ENCODE data around the gene FOSL2. TPM values are rescaled to one million over a fixed set of nuclear protein-coding genes. Genes with fewer than 3 reads are reported as not detected.

FOSL2 gene
- total and polyA plus RNA-seq, 2 experiments from 2014 or later: 0.60 to 4.3 TPM

DNA sequence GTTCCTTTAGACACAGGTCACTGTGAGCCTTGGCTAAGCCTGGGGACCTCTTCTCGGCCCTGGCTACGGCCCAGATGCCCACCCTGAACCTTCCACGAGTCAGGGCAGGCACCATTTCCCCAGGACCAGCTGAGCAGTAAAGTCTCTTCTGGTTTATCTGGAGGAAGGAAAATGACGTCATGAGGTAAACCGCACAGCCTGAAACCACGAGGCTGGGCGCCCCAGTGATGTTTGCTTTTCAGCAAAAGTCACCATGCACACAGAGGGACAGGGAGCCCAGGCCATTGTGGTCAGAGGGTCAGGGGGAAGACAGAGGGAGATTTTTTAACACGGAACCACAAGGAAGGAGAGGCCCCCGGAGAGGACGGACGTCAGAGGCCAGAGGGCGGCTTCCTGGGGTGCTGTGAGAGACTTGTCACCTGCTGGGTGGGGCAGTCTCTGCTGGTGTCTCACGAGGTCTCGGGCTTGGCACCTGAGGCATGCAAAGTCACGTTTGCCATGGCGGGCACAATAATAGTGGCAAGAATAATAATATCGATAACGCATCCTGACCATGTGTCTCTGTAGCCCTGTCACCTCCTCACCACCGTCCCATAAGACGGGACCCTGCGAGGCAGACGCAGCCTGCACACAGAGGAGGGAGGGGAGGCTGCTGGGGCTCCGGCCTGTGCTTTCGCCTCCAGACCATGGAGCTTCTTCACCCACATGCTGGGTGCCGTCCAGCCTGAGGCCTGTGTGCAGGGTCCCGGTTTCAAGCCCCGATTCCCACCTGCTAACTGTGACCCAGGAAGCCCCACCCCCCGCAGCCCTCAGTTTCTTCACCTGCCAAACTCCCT lies 33.2 kb upstream of the FOSL2 start:
- H3K27me3 Mint-ChIP-seq (ENCODE audit: insufficient read depth, low read depth, poor library complexity): peaks cover 6% of the 10 kb centered on the region
- H3K9me3 Mint-ChIP-seq: no peaks in the 10 kb centered on the region
- DNase-seq (ENCODE audit: low spot score) (no peak), ATAC-seq (no peak)
- no peak overlapping the region for H3K27ac Mint-ChIP-seq
- Histone ChIP-seq H3K4me1 (ENCODE audit: insufficient read depth) (no peaks in the 10 kb centered on the region), H4K20me1 (replicated peaks; ENCODE audit: insufficient read depth) (no peaks in the 10 kb centered on the region), H3K4me2 (no peak overlapping the region), H2AFZ (no peak overlapping the region), H3K4me3 (no peak overlapping the region), H3F3A (replicated peaks; ENCODE audit: low read depth) (no peaks in the 10 kb centered on the region), H3K27me3 (ENCODE audit: insufficient read depth) (no peaks in the 10 kb centered on the region), H3K9me2 (ENCODE audit: insufficient read depth) (no peaks in the 10 kb centered on the region), H3K27ac (ENCODE audit: low read depth) (no peak overlapping the region), H3K36me3 (ENCODE audit: insufficient read depth) (no peaks in the 10 kb centered on the region), H3K79me2 (replicated peaks; ENCODE audit: insufficient read depth) (no peaks in the 10 kb centered on the region)
- no peak for TF ChIP-seq EZH2 (IDR thresholded peaks at IDR 0.05; ENCODE audit: low read depth, unreplicated experiment)
- TF ChIP-seq NANOG (IDR thresholded peaks at IDR 0.05; ENCODE audit: borderline replicate concordance): no peak
- no peak for TF ChIP-seq ZNF331 (CRISPR knock-in tag; IDR thresholded peaks at IDR 0.05; ENCODE audit: low read depth)
- TF ChIP-seq, protein P1, sequence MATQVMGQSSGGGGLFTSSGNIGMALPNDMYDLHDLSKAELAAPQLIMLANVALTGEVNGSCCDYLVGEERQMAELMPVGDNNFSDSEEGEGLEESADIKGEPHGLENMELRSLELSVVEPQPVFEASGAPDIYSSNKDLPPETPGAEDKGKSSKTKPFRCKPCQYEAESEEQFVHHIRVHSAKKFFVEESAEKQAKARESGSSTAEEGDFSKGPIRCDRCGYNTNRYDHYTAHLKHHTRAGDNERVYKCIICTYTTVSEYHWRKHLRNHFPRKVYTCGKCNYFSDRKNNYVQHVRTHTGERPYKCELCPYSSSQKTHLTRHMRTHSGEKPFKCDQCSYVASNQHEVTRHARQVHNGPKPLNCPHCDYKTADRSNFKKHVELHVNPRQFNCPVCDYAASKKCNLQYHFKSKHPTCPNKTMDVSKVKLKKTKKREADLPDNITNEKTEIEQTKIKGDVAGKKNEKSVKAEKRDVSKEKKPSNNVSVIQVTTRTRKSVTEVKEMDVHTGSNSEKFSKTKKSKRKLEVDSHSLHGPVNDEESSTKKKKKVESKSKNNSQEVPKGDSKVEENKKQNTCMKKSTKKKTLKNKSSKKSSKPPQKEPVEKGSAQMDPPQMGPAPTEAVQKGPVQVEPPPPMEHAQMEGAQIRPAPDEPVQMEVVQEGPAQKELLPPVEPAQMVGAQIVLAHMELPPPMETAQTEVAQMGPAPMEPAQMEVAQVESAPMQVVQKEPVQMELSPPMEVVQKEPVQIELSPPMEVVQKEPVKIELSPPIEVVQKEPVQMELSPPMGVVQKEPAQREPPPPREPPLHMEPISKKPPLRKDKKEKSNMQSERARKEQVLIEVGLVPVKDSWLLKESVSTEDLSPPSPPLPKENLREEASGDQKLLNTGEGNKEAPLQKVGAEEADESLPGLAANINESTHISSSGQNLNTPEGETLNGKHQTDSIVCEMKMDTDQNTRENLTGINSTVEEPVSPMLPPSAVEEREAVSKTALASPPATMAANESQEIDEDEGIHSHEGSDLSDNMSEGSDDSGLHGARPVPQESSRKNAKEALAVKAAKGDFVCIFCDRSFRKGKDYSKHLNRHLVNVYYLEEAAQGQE (IDR thresholded peaks at IDR 0.05; ENCODE audit: unreplicated experiment): no peak
- no peak for TF ChIP-seq EZH2phosphoT487 (IDR thresholded peaks at IDR 0.05; ENCODE audit: unreplicated experiment)
- TF ChIP-seq ZNF114 (CRISPR knock-in tag; IDR thresholded peaks at IDR 0.05): no peak
- no peak for TF ChIP-seq POLR2AphosphoS5 (IDR thresholded peaks at IDR 0.05; ENCODE audit: low read depth)
- TF ChIP-seq CTCF (conservative IDR thresholded peaks at IDR 0.05; ENCODE audit: low read depth in 2 of 2): no peak
- H3K4me3 Mint-ChIP-seq: no peak overlapping the region
- no peaks in the 10 kb centered on the region for H3K36me3 Mint-ChIP-seq (ENCODE audit: low read depth)
- H3K4me1 Mint-ChIP-seq: peaks cover 14% of the 10 kb centered on the region

DNA sequence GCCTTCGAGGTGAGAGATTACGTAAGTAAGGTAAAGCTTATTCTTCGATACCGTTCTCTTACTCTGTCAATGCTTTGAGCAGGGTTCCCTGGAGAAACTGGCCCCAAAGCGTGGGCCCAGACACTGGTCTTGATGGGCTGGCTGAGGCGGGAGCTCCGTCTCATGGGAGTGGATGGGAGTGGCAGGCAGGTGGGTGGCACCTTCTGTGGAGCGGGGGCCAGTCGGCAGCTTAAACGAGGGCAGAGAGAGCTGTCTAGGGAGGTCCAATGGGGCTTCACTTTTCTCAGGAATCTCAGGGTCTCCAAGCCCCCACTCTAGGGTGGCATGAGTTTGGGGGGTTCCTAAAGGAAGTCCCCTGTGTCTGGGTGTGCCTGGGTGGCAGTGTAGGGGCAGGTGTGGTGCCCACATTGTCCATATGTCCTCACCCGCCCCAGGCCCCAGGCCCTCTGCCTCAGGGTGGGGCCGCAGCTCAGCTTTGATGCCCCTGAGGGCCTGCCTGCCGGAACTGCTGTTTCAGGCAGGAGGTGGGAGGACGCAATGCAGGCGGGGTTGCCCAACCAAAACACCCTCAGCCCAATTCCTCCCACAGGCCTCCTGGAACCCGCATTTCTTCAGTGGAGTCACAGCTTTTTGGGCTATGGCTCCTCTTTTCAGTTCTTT lies 32.5 kb upstream of the FOSL2 start:
- peak overlapping the region; percentile 28; the same call in 1 of the 2 replicates for H2AFZ ChIP-seq
- H3K9me3 Mint-ChIP-seq: no peaks in the 10 kb centered on the region
- no peak overlapping the region for H3K4me2 ChIP-seq
- no peak for DNase-seq (ENCODE audit: low spot score)
- no peak overlapping the region for H3K4me3 ChIP-seq
- no peaks in the 10 kb centered on the region for H3K27me3 ChIP-seq (ENCODE audit: insufficient read depth)
- no peaks in the 10 kb centered on the region for H3K36me3 ChIP-seq (ENCODE audit: insufficient read depth)
- no peak overlapping the region for H3K27ac ChIP-seq (ENCODE audit: low read depth)
- no peaks in the 10 kb centered on the region for H4K20me1 ChIP-seq (replicated peaks; ENCODE audit: insufficient read depth)
- no peaks in the 10 kb centered on the region for H3K79me2 ChIP-seq (replicated peaks; ENCODE audit: insufficient read depth)
- H3K4me1 ChIP-seq (ENCODE audit: insufficient read depth): no peaks in the 10 kb centered on the region
- no peak for ATAC-seq
- H3K4me3 Mint-ChIP-seq: no peak overlapping the region
- no peaks in the 10 kb centered on the region for H3K36me3 Mint-ChIP-seq (ENCODE audit: low read depth)
- no peaks in the 10 kb centered on the region for H3K9me2 ChIP-seq (ENCODE audit: insufficient read depth)
- TF ChIP-seq STAT1 (IDR thresholded peaks at IDR 0.05; ENCODE audit: unreplicated experiment) (no peak), EZH2 (IDR thresholded peaks at IDR 0.05; ENCODE audit: low read depth, unreplicated experiment) (no peak), ZNF114 (CRISPR knock-in tag; IDR thresholded peaks at IDR 0.05) (no peak)
- TF ChIP-seq, protein P2, sequence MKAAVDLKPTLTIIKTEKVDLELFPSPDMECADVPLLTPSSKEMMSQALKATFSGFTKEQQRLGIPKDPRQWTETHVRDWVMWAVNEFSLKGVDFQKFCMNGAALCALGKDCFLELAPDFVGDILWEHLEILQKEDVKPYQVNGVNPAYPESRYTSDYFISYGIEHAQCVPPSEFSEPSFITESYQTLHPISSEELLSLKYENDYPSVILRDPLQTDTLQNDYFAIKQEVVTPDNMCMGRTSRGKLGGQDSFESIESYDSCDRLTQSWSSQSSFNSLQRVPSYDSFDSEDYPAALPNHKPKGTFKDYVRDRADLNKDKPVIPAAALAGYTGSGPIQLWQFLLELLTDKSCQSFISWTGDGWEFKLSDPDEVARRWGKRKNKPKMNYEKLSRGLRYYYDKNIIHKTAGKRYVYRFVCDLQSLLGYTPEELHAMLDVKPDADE (IDR thresholded peaks at IDR 0.05): no peak
- no peaks in the 10 kb centered on the region for H3F3A ChIP-seq (replicated peaks; ENCODE audit: low read depth)
- H3K27ac Mint-ChIP-seq: no peak overlapping the region
- peaks cover 9% of the 10 kb centered on the region for H3K27me3 Mint-ChIP-seq (ENCODE audit: insufficient read depth, low read depth, poor library complexity)
- peaks cover 14% of the 10 kb centered on the region for H3K4me1 Mint-ChIP-seq
